Epithelial cell of proximal tubule (primary cell): Measurements from ENCODE around the gene TMEM130. TPM values are rescaled to one million over a fixed set of nuclear protein-coding genes. Genes with fewer than 3 reads are reported as not detected.

Experiments used
- DNase-seq: peaks from one replicate; pipeline ENCODE4 v3.0.0-alpha.2; 2011; ENCODE audit warnings: low read depth
- H3K4me3 ChIP-seq: 2 replicates; pipeline ENCODE4 v1.5.1; 2011; ENCODE audit warnings: low read depth, mild to moderate bottlenecking, low read length
- CTCF ChIP-seq: conservative IDR thresholded peaks from 2 replicates; pipeline ENCODE4 v1.5.1; 2012; ENCODE audit warnings: low read depth, mild to moderate bottlenecking, low read length
- total RNA-seq: library from RNA; depleted of rRNA; stranded (reverse); fragments of >200 nt; gene quantifications from 2 replicates; pipeline ENCODE4 v1.2.3, GENCODE V29; 2015

TMEM130 gene
- total RNA-seq, 1 donor from 2014 or later, result 2.4 TPM

DNA sequence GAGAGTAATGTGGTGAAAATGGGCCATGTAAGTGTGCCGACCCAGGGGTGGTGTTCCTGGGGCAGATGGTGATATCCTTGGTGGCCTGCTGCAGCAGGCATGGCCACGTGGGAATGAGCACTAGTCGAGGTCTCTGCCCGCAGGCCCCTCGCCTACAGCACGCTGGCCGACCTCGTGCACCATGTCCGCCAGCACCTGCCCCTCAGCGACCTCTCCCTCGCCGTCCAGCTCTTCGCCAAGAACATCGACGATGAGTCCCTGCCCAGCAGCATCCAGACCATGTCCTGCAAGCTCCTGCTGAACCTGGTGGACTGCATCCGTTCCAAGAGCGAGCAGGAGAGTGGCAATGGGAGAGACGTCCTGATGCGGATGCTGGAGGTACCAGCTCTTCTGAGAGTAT, 38.8 kb upstream of the TMEM130 start:
- DNase-seq, result no peak
- H3K4me3 ChIP-seq, result no peak overlapping the region
- no peak for TF ChIP-seq CTCF

- H3K4me3 ChIP-seq, result no peak overlapping the region
- DNase-seq, result no peak
- no peak for TF ChIP-seq CTCF
Observed at GRCh38 chr7:98907570-98907969, 37.8 kb upstream of the TMEM130 start.

DNA sequence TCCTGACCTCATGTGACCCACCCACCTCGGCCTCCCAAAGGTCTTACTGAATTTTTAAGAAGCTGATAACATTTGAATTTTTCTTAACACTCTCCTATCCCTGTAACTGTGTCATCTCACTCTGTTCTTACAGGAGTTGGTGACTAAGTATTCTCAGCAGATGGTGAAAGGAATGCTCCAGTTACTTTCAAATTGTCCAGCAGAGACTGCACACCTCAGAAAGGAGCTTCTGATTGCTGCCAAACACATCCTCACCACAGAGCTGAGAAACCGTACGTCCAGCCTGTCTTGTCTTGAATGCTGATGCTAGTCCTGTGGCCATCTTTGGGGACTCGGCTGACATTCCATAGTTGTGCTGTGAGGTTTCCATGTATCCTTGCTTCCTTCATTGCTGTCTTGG, 33.4 kb upstream of the TMEM130 start:
- H3K4me3 ChIP-seq, result no peak overlapping the region
- no peak for TF ChIP-seq CTCF
- DNase-seq, result no peak

GRCh38 chr7:98902523-98902922, 32.7 kb upstream of the TMEM130 start:
- TF ChIP-seq CTCF, result no peak
- no peak overlapping the region for H3K4me3 ChIP-seq
- no peak for DNase-seq

DNA sequence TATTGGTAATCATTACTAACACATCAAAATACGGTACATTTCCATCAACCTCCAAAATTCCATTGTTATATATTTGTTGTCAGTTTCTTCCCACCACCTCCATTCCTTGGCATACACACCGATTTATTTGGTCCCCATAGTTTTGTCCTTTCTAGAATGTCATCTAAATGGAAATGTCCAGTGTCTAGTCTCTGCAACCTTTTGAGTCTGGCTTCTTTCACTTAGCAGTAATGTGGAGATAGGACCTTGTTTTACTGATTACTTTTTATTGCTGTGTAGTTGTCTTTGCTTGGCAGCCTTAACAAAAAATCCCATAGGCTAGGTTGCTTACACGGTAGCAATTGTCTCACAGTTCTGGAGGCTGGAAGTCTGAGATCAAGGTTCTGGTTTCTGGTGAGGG, 31.0 kb upstream of the TMEM130 start:
- no peak for DNase-seq
- no peak for TF ChIP-seq CTCF
- H3K4me3 ChIP-seq, result no peak overlapping the region

DNA sequence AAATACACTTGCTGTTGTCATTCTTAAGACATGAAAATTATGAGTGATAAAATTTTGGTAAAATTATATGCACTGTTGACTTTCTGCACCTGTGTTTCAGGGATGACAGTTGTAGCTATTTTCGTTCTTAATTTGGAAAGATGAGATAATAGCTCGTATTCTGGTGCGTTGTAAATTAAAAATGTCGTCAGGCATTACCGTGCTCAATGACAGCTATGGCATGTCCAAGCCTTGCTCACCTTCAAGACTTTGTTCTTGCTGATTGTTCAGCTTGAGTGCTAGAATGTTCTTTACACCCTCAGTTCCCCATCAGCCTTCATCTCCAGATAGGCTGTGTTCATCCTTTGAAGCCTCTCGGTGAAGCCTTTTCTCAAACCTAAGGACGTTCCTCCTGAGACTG, 30.0 kb upstream of the TMEM130 start:
- H3K4me3 ChIP-seq, result no peak overlapping the region
- no peak for TF ChIP-seq CTCF
- no peak for DNase-seq

DNA sequence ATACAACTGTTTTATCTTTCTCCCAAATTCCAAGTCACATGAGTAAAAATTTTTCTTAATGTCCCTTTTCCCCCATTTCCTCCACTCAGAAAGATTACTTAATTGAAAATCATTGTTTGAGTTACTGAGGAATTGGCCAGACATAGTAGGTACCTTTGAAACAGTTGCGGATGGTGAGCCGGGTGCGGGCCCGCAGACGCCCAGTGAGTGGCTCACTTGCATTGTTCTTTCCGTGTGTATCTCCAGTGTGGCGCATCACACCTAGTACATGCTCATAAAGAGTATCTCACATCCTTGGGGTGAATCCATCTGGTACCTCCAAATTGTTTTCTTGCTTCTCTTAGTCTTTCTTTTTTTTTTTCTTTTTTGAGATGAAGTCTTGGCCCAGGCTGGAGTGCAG, 22.8 kb upstream of the TMEM130 start:
- DNase-seq, result no peak
- no peak overlapping the region for H3K4me3 ChIP-seq
- no peak for TF ChIP-seq CTCF
